HCT116 (cell line): ENCODE measurements around the gene RPL12. TPM values are rescaled to one million over a fixed set of nuclear protein-coding genes. Genes with fewer than 3 reads are reported as not detected.

Experiments
- ATAC-seq: fragments of 200-7000 bp; cut with Tn5 transposase; 2 replicates; pipeline ENCODE4 v1.9.1; 2020; ENCODE audit warnings: mild to moderate bottlenecking, moderate library complexity
- BruUV-seq: library from RNA; stranded (reverse); fragments of 400-500 nt; replicated peaks from 2 replicates; lab custom pipeline; 2021; lab: Mats Ljungman, UMichigan
- CTCF ChIA-PET: fragments of 300-600 bp; sonication (Branson Sonifier 250); formaldehyde crosslinking; loops from one replicate; lab custom pipeline; 2021; ENCODE audit warnings: antibody characterized with exemption; lab: Charles Lee
- POLR2A ChIA-PET: fragments of 300-600, 350-600 bp; sonication (Branson Sonifier 250); formaldehyde crosslinking; loops from one replicate; lab custom pipeline; 2021; ENCODE audit warnings: antibody characterized with exemption; lab: Charles Lee
- RAD21 ChIA-PET, 2 experiments: fragments of 300-600 bp; sonication (Branson Sonifier 250); formaldehyde crosslinking; loops; one replicate each; lab custom pipeline; 2023; ENCODE audit warnings: low total read pairs in 2 of 2; ENCODE audit not compliant: uncharacterized antibody in 2 of 2, unreplicated experiment in 2 of 2, low non-redundant PET in 1 of 2; lab: Charles Lee
- DNase-seq: peaks from one replicate; pipeline ENCODE4 v3.0.0-alpha.2; 2010; ENCODE audit warnings: low read depth, low spot score
- H2AFZ ChIP-seq: fragments of 200-600 bp; shearing (Covaris generic), sonication (generic); 2 replicates; pipeline ENCODE4 v1.6.1; 2017; ENCODE audit warnings: low read depth, mixed run types, mixed read lengths, antibody characterized with exemption, low read length; ENCODE audit not compliant: poor library complexity, severe bottlenecking
- H3K27ac ChIP-seq: 2 replicates; pipeline ENCODE4 v1.5.1; 2012; ENCODE audit warnings: low read depth, low read length
- H3K27me3 ChIP-seq: fragments of 200-600 bp; sonication (generic); 2 replicates; pipeline ENCODE4 v1.6.1; 2016; ENCODE audit warnings: mixed run types, low read length, mixed read lengths; ENCODE audit not compliant: insufficient read depth
- H3K36me3 ChIP-seq, 2 experiments: fragments of 200-500 bp in 1 of 2; fragments of 200-600 bp in 1 of 2; sonication (Bioruptor generic) in 1 of 2; sonication (generic) in 1 of 2; 2 replicates each; pipeline versions ENCODE4 v1.5.1 to v1.6.1; 2014 to 2016; ENCODE audit warnings: low read length in 2 of 2, inconsistent platforms in 1 of 2, mixed read lengths in 1 of 2, mixed run types in 1 of 2; ENCODE audit not compliant: insufficient read depth in 2 of 2, control insufficient read depth in 1 of 2
- H3K4me1 ChIP-seq, 2 experiments: fragments of 200-600 bp in 1 of 2; sonication (generic) in 1 of 2; 2 replicates each; pipeline versions ENCODE4 v1.5.1 to v1.6.1; 2012 to 2017; ENCODE audit warnings: low read length in 2 of 2, inconsistent platforms in 1 of 2, mild to moderate bottlenecking in 1 of 2, mixed read lengths in 1 of 2, mixed run types in 1 of 2, moderate library complexity in 1 of 2; ENCODE audit not compliant: insufficient read depth in 2 of 2, control insufficient read depth in 1 of 2
- H3K4me2 ChIP-seq: fragments of 200-600 bp; sonication (generic); 2 replicates; pipeline ENCODE4 v1.6.1; 2017; ENCODE audit warnings: mixed run types, low read length, mixed read lengths
- H3K4me3 ChIP-seq, 2 experiments: fragments of 200-600 bp in 1 of 2; sonication (generic) in 1 of 2; replicated peaks in 1 of 2; 2 replicates each; pipeline ENCODE4 v1.5.1; 2011 to 2016; ENCODE audit warnings: low read length in 2 of 2, control low read depth in 1 of 2, low read depth in 1 of 2, mild to moderate bottlenecking in 1 of 2, mixed read lengths in 1 of 2, mixed run types in 1 of 2
- H3K79me2 ChIP-seq: fragments of 200-600 bp; sonication (generic); 2 replicates; pipeline ENCODE4 v1.6.1; 2017; ENCODE audit warnings: mild to moderate bottlenecking, mixed run types, low read length, moderate library complexity, mixed read lengths; ENCODE audit not compliant: insufficient read depth
- H3K9ac ChIP-seq: fragments of 200-600 bp; sonication (generic); 2 replicates; pipeline ENCODE4 v1.6.1; 2016; ENCODE audit warnings: low read length, mixed read lengths
- H3K9me2 ChIP-seq: fragments of 200-600 bp; sonication (generic), shearing (Covaris generic); 2 replicates; pipeline ENCODE4 v1.6.1; 2017; ENCODE audit warnings: mixed run types, mild to moderate bottlenecking, moderate library complexity; ENCODE audit not compliant: insufficient read depth
- H3K9me3 ChIP-seq, 2 experiments: fragments of 200-500 bp in 1 of 2; fragments of 200-600 bp in 1 of 2; sonication (Bioruptor generic) in 1 of 2; sonication (generic) in 1 of 2; 2 replicates each; pipeline ENCODE4 v1.6.1; 2014 to 2017; ENCODE audit warnings: low read length in 2 of 2, mixed read lengths in 2 of 2, inconsistent platforms in 1 of 2, low read depth in 1 of 2, mild to moderate bottlenecking in 1 of 2, mixed run types in 1 of 2, moderate library complexity in 1 of 2; ENCODE audit not compliant: control insufficient read depth in 1 of 2, insufficient read depth in 1 of 2
- H4K20me1 ChIP-seq: fragments of 200-600 bp; sonication (generic), shearing (Covaris generic); 2 replicates; pipeline ENCODE4 v1.6.1; 2017; ENCODE audit warnings: mixed run types, mild to moderate bottlenecking, moderate library complexity; ENCODE audit not compliant: insufficient read depth
- CBX3 ChIP-seq: IDR thresholded peaks from 2 replicates; pipeline ENCODE4 v1.6.1; 2012; ENCODE audit warnings: low read depth
- CEBPB ChIP-seq: IDR thresholded peaks from 2 replicates; pipeline ENCODE4 v1.6.1; 2012; ENCODE audit warnings: low read depth
- EGR1 ChIP-seq: IDR thresholded peaks from 2 replicates; pipeline ENCODE4 v1.6.1; 2012; ENCODE audit warnings: low read depth
- EZH2 ChIP-seq: fragments of 200-600 bp; sonication (generic); IDR thresholded peaks from 2 replicates; pipeline ENCODE4 v1.6.1; 2017; ENCODE audit warnings: antibody characterized with exemption, mixed run types
- EZH2phosphoT487 ChIP-seq: fragments of 200-600 bp; IDR thresholded peaks from 2 replicates; pipeline ENCODE4 v1.6.1; 2018; ENCODE audit warnings: antibody characterized with exemption, borderline replicate concordance
- FOSL1 ChIP-seq: IDR thresholded peaks from 2 replicates; pipeline ENCODE4 v1.6.1; 2012; ENCODE audit warnings: low read depth
- JUND ChIP-seq: IDR thresholded peaks from 2 replicates; pipeline ENCODE4 v1.6.1; 2012
- POLR2A ChIP-seq: IDR thresholded peaks from 2 replicates; pipeline ENCODE4 v1.7.0; 2011; ENCODE audit warnings: borderline replicate concordance; ENCODE audit not compliant: insufficient read depth, insufficient read length; ENCODE audit errors: extremely low read depth
- RAD21 ChIP-seq: IDR thresholded peaks from 2 replicates; pipeline ENCODE4 v1.6.1; 2012; ENCODE audit warnings: low read depth, mild to moderate bottlenecking
- SIN3A ChIP-seq: IDR thresholded peaks from 2 replicates; pipeline ENCODE4 v1.6.1; 2012; ENCODE audit warnings: low read depth
- SP1 ChIP-seq: IDR thresholded peaks from 2 replicates; pipeline ENCODE4 v1.6.1; 2012; ENCODE audit warnings: low read depth
- SRF ChIP-seq: IDR thresholded peaks from 2 replicates; pipeline ENCODE4 v1.6.1; 2012; ENCODE audit warnings: low read depth
- TCF7L2 ChIP-seq: IDR thresholded peaks from 2 replicates; pipeline ENCODE4 v1.7.0; 2011; ENCODE audit warnings: borderline replicate concordance, inconsistent platforms; ENCODE audit not compliant: insufficient read depth, insufficient read length; ENCODE audit errors: extremely low read depth
- ZFX ChIP-seq: fragments of 450-650 bp; IDR thresholded peaks from 2 replicates; pipeline ENCODE4 v1.6.1; 2017
- ZNF274 ChIP-seq: fragments of 200-500 bp; sonication (Bioruptor generic); IDR thresholded peaks from 2 replicates; pipeline ENCODE4 v1.6.1; 2014; ENCODE audit warnings: mild to moderate bottlenecking, low read depth, low read length, inconsistent platforms
- intact Hi-C: fragments of 100-400 bp; cut with micrococcal nuclease; formaldehyde crosslinking; loops from 2 replicates; pipeline ENCODE4 v1.10.0; 2022
- total RNA-seq: library from RNA; stranded (reverse); gene quantifications from one replicate; pipeline ENCODE4 v1.2.1, GENCODE V29; 2021; ENCODE audit not compliant: unreplicated experiment
- TF ChIP-seq, protein P1 (sequence below): IDR thresholded peaks from 2 replicates; pipeline ENCODE4 v1.6.1; 2011; ENCODE audit warnings: mild to moderate bottlenecking, low read length, moderate library complexity; ENCODE audit not compliant: insufficient replicate concordance; ENCODE audit errors: extremely low read depth
- TF ChIP-seq, protein P2 (sequence below): IDR thresholded peaks from 2 replicates; pipeline ENCODE4 v1.6.1; 2012; ENCODE audit warnings: low read depth
- TF ChIP-seq, protein P3 (sequence below): IDR thresholded peaks from 2 replicates; pipeline ENCODE4 v1.6.1; 2012
- TF ChIP-seq, protein P4 (sequence below), 3 experiments: fragments of 200-600 bp in 1 of 3; sonication (generic) in 1 of 3; IDR thresholded peaks in 2 of 3; conservative IDR thresholded peaks in 1 of 3; 2 replicates each; pipeline ENCODE4 v1.5.1; 2012 to 2017; ENCODE audit warnings: low read depth in 2 of 3, low read length in 2 of 3, antibody characterized with exemption in 1 of 3, borderline replicate concordance in 1 of 3, control low read depth in 1 of 3, mild to moderate bottlenecking in 1 of 3, mixed read lengths in 1 of 3, mixed run types in 1 of 3, moderate library complexity in 1 of 3; ENCODE audit not compliant: insufficient read depth in 1 of 3

RPL12 gene
- total RNA-seq, 1 experiment from 2014 or later: 2,679 TPM

DNA sequence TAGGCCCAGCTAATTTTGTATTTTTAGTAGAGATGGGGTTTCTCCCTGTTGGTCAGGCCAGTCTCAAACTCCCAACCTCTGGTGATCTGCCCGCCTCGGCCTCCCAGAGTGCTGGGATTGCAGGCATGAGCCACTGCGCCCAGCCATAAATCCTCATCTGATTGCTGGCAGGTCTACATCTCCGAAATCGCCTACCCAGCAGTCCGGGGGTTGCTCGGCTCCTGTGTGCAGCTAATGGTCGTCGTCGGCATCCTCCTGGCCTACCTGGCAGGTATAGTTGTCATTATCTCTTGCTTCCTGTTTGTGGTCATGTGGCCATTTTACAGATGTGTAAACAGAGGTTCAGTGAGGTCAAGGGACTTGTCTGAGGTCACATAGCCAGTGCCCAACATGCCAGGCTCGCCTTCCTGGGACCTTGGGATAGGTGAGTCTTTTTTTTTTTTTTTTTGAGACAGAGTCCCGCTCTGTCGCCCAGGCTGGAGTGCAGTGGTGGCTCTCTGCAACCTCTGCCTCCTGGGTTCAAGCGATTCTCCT is 51.4 kb downstream of the RPL12 start:
- ATAC-seq (no peak), DNase-seq (no peak)
- no TSS peak for BruUV-seq
- peaks cover 3 to 24% of the 10 kb centered on the region in 2 experiments; a peak in 3 of 4 replicates for H3K4me1 ChIP-seq
- H3K27me3 ChIP-seq: no peaks in the 10 kb centered on the region
- TF ChIP-seq CBX3 (no peak), POLR2A (no peak), CEBPB (no peak), ZFX (no peak), TCF7L2 (no peak), EZH2 (no peak), JUND (no peak), ZNF274 (no peak), EGR1 (no peak), FOSL1 (no peak), EZH2phosphoT487 (no peak), RAD21 (no peak), SIN3A (no peak), SRF (no peak), SP1 (no peak)
- TF ChIP-seq, protein P1, sequence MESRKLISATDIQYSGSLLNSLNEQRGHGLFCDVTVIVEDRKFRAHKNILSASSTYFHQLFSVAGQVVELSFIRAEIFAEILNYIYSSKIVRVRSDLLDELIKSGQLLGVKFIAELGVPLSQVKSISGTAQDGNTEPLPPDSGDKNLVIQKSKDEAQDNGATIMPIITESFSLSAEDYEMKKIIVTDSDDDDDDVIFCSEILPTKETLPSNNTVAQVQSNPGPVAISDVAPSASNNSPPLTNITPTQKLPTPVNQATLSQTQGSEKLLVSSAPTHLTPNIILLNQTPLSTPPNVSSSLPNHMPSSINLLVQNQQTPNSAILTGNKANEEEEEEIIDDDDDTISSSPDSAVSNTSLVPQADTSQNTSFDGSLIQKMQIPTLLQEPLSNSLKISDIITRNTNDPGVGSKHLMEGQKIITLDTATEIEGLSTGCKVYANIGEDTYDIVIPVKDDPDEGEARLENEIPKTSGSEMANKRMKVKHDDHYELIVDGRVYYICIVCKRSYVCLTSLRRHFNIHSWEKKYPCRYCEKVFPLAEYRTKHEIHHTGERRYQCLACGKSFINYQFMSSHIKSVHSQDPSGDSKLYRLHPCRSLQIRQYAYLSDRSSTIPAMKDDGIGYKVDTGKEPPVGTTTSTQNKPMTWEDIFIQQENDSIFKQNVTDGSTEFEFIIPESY: no peak
- TF ChIP-seq, protein P2, sequence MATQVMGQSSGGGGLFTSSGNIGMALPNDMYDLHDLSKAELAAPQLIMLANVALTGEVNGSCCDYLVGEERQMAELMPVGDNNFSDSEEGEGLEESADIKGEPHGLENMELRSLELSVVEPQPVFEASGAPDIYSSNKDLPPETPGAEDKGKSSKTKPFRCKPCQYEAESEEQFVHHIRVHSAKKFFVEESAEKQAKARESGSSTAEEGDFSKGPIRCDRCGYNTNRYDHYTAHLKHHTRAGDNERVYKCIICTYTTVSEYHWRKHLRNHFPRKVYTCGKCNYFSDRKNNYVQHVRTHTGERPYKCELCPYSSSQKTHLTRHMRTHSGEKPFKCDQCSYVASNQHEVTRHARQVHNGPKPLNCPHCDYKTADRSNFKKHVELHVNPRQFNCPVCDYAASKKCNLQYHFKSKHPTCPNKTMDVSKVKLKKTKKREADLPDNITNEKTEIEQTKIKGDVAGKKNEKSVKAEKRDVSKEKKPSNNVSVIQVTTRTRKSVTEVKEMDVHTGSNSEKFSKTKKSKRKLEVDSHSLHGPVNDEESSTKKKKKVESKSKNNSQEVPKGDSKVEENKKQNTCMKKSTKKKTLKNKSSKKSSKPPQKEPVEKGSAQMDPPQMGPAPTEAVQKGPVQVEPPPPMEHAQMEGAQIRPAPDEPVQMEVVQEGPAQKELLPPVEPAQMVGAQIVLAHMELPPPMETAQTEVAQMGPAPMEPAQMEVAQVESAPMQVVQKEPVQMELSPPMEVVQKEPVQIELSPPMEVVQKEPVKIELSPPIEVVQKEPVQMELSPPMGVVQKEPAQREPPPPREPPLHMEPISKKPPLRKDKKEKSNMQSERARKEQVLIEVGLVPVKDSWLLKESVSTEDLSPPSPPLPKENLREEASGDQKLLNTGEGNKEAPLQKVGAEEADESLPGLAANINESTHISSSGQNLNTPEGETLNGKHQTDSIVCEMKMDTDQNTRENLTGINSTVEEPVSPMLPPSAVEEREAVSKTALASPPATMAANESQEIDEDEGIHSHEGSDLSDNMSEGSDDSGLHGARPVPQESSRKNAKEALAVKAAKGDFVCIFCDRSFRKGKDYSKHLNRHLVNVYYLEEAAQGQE: no peak
- TF ChIP-seq, protein P3, sequence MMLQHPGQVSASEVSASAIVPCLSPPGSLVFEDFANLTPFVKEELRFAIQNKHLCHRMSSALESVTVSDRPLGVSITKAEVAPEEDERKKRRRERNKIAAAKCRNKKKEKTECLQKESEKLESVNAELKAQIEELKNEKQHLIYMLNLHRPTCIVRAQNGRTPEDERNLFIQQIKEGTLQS: no peak
- TF ChIP-seq, protein P4, sequence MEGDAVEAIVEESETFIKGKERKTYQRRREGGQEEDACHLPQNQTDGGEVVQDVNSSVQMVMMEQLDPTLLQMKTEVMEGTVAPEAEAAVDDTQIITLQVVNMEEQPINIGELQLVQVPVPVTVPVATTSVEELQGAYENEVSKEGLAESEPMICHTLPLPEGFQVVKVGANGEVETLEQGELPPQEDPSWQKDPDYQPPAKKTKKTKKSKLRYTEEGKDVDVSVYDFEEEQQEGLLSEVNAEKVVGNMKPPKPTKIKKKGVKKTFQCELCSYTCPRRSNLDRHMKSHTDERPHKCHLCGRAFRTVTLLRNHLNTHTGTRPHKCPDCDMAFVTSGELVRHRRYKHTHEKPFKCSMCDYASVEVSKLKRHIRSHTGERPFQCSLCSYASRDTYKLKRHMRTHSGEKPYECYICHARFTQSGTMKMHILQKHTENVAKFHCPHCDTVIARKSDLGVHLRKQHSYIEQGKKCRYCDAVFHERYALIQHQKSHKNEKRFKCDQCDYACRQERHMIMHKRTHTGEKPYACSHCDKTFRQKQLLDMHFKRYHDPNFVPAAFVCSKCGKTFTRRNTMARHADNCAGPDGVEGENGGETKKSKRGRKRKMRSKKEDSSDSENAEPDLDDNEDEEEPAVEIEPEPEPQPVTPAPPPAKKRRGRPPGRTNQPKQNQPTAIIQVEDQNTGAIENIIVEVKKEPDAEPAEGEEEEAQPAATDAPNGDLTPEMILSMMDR (IDR thresholded peaks at IDR 0.05 in 2 of 3, conservative IDR thresholded peaks at IDR 0.05 in 1 of 3; ENCODE audit: borderline replicate concordance in 1 of 3, insufficient read depth in 1 of 3, low read depth in 2 of 3, low read length in 2 of 3): no peak
- peaks cover 0 to 2% of the 10 kb centered on the region in 2 experiments; a peak in 1 of 4 replicates for H3K36me3 ChIP-seq
- H3K27ac ChIP-seq: no peak overlapping the region
- H3K9me3 ChIP-seq: no peaks in the 10 kb centered on the region
- H2AFZ ChIP-seq: no peak overlapping the region
- H3K79me2 ChIP-seq: peaks cover 4% of the 10 kb centered on the region; the same call in 1 of the 2 replicates
- RAD21 ChIA-PET: no interaction called here
- H3K9me2 ChIP-seq: no peaks in the 10 kb centered on the region
- CTCF ChIA-PET: interaction anchor here (1.7 kb wide), 1 partner anchor 176 kb away, joined by 4 read pairs; no protein-coding TSS in a partner anchor
- POLR2A ChIA-PET: no interaction called here
- no peak overlapping the region for H3K9ac ChIP-seq
- H3K4me3 ChIP-seq: no peak overlapping the region
- intact Hi-C loops: no loop called here
- no peaks in the 10 kb centered on the region for H4K20me1 ChIP-seq
- H3K4me2 ChIP-seq: no peak overlapping the region
